Measurements from ENCODE around the gene SS18L1. TPM values are rescaled to one million over a fixed set of nuclear protein-coding genes. Genes with fewer than 3 reads are reported as not detected.

SS18L1 gene
- total RNA-seq, 1 donor from 2014 or later, result 16.3 TPM

DNA sequence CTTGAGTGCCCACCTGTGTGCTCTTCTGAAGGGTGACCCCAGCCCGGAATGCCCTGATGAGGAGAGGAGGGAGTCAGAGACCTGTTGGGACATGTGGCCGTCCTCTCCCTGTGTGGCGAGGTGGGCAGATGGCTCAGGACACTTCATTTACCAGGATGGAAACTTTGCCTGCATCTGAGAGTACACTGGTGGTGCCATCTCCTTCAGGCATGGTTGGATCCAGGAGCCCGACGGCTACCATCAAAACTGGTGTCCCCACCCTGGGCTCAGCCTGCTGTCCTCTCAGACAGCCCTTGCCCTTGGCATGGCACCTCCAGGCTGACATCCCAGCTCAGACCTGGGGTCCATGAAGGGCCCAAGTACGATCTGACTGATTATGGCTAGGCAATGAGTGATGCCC, 87.7 kb downstream of the SS18L1 start:
- Histone ChIP-seq H3K27ac (ENCODE audit: low read depth, low read length) (no peak overlapping the region), H3K4me3 (ENCODE audit: insufficient read depth, low read depth, low read length) (no peak overlapping the region), H3K4me1 (ENCODE audit: insufficient read depth, low read length) (no peaks in the 10 kb centered on the region), H3K79me2 (ENCODE audit: insufficient read depth, low read length) (no peaks in the 10 kb centered on the region), H3K36me3 (ENCODE audit: insufficient read depth, low read length) (no peaks in the 10 kb centered on the region), H2AFZ (ENCODE audit: low read depth, low read length) (no peak overlapping the region), H3K27me3 (ENCODE audit: insufficient read depth, low read length) (no peaks in the 10 kb centered on the region), H3K9me3 (ENCODE audit: insufficient read depth, low read depth, low read length) (peaks cover 5% of the 10 kb centered on the region), H3K9ac (ENCODE audit: low read length) (no peak overlapping the region), H3K4me2 (ENCODE audit: low read length) (no peak overlapping the region), H4K20me1 (ENCODE audit: insufficient read depth, low read length) (no peaks in the 10 kb centered on the region)
- FAIRE-seq (no peak), DNase-seq (ENCODE audit: low read depth) (no peak)
- TF ChIP-seq, protein P1, sequence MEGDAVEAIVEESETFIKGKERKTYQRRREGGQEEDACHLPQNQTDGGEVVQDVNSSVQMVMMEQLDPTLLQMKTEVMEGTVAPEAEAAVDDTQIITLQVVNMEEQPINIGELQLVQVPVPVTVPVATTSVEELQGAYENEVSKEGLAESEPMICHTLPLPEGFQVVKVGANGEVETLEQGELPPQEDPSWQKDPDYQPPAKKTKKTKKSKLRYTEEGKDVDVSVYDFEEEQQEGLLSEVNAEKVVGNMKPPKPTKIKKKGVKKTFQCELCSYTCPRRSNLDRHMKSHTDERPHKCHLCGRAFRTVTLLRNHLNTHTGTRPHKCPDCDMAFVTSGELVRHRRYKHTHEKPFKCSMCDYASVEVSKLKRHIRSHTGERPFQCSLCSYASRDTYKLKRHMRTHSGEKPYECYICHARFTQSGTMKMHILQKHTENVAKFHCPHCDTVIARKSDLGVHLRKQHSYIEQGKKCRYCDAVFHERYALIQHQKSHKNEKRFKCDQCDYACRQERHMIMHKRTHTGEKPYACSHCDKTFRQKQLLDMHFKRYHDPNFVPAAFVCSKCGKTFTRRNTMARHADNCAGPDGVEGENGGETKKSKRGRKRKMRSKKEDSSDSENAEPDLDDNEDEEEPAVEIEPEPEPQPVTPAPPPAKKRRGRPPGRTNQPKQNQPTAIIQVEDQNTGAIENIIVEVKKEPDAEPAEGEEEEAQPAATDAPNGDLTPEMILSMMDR (IDR thresholded peaks at IDR 0.05; ENCODE audit: insufficient read depth, low read depth, low read length), result no peak
- TF ChIP-seq EZH2 (IDR thresholded peaks at IDR 0.05; ENCODE audit: insufficient read depth, low read length), result no peak
- Mint-ChIP-seq H3K36me3 (ENCODE audit: low read depth, unreplicated experiment) (no peaks in the 10 kb centered on the region), H3K4me3 (ENCODE audit: unreplicated experiment) (no peak overlapping the region), H3K27ac (ENCODE audit: unreplicated experiment) (no peak overlapping the region), H3K4me1 (ENCODE audit: low read depth, unreplicated experiment) (peaks cover 2% of the 10 kb centered on the region), H3K9me3 (ENCODE audit: unreplicated experiment) (peaks cover 3% of the 10 kb centered on the region), H3K27me3 (ENCODE audit: low read depth, unreplicated experiment) (peaks cover 19% of the 10 kb centered on the region)

Other genes with a start within 250 kb of the SS18L1 start
- gene TAF4, start 77.9 kb upstream of the SS18L1 start, total RNA-seq, result 11.8 and 12.6 TPM in 2 replicates
- 24.9 and 27.1 TPM in 2 replicates for gene LSM14B, start 21.3 kb upstream of the SS18L1 start, total RNA-seq
- 284 and 324 TPM in 2 replicates for gene PSMA7, start 375 bp upstream of the SS18L1 start, total RNA-seq
- gene MTG2, start 39.3 kb downstream of the SS18L1 start, total RNA-seq, result 26.6 and 31.5 TPM in 2 replicates
- gene HRH3, start 76.5 kb downstream of the SS18L1 start, total RNA-seq, result 0.07 TPM in 1 of 2 replicates, not detected in the other
- 55.8 and 60.3 TPM in 2 replicates for gene OSBPL2, start 94.8 kb downstream of the SS18L1 start, total RNA-seq
- 123 and 125 TPM in 2 replicates for gene ADRM1, start 159.2 kb downstream of the SS18L1 start, total RNA-seq
- gene LAMA5, start 223.5 kb downstream of the SS18L1 start, total RNA-seq, result 285 and 350 TPM in 2 replicates
- 1,126 and 1,251 TPM in 2 replicates for gene RPS21, start 243.3 kb downstream of the SS18L1 start, total RNA-seq

Data from astrocyte (in vitro differentiated cells and primary cell).